GM12892 (cell line): Measurements from ENCODE around the gene IGSF21.

Source experiments
- POLR2A ChIP-seq: IDR thresholded peaks from 2 replicates; pipeline ENCODE4 v1.6.1; 2011; ENCODE audit warnings: low read depth, low read length, control low read depth
- TAF1 ChIP-seq: IDR thresholded peaks from 2 replicates; pipeline ENCODE4 v1.6.1; 2011; ENCODE audit warnings: low read depth, mild to moderate bottlenecking, control low read depth, low read length, borderline replicate concordance

DNA sequence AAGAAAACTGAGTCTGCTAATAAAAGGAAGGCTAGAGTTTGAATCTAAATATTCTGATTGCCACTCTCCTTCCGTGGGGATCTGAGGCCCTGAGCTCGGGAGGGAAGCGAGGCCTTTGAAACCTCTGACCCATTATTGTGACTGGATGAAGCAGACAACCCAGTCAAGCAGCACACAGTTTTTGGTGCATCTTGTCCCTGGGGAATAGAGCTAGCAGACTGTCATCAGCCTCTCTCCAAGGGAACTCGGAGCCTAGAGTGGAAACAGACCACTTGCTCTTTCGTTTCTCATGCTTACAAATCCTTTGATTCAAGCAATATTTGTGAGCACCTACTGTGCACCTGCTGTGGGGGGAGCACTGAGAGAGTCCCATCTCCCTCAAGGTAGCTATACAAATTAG, 240.0 kb downstream of the IGSF21 start:
- TF ChIP-seq TAF1: no peak
- no peak for TF ChIP-seq POLR2A
